ENCODE data around the gene PAPOLG. TPM values are rescaled to one million over a fixed set of nuclear protein-coding genes. Genes with fewer than 3 reads are reported as not detected.

The PAPOLG gene
- total RNA-seq, 1 donor from 2014 or later: 20.4 TPM

GRCh38 chr2:60794271-60794863 is 38.3 kb downstream of the PAPOLG start:
- DNase-seq (ENCODE audit: low read depth, low spot score): no peak
- Mint-ChIP-seq H3K4me3 (no peak overlapping the region), H3K9me3 (no peaks in the 10 kb centered on the region), H3K27ac (ENCODE audit: unreplicated experiment) (no peak overlapping the region), H3K36me3 (ENCODE audit: low read depth) (peaks cover 8% of the 10 kb centered on the region), H3K27me3 (ENCODE audit: low read depth) (no peaks in the 10 kb centered on the region), H3K4me1 (no peaks in the 10 kb centered on the region)
- TF ChIP-seq CTCF (conservative IDR thresholded peaks at IDR 0.05): peak; percentile 75

- Mint-ChIP-seq H3K4me1 (no peaks in the 10 kb centered on the region), H3K36me3 (ENCODE audit: low read depth) (peaks cover 7% of the 10 kb centered on the region), H3K27me3 (ENCODE audit: low read depth) (no peaks in the 10 kb centered on the region), H3K4me3 (no peak overlapping the region), H3K27ac (ENCODE audit: unreplicated experiment) (no peak overlapping the region), H3K9me3 (no peaks in the 10 kb centered on the region)
- no peak for DNase-seq (ENCODE audit: low read depth, low spot score)
- no peak for TF ChIP-seq CTCF (conservative IDR thresholded peaks at IDR 0.05)
These were observed 40.8 kb downstream of the PAPOLG start for GRCh38 chr2:60796573-60797509.

- H3K4me1 Mint-ChIP-seq: peaks cover 7% of the 10 kb centered on the region
- H3K9me3 Mint-ChIP-seq: no peaks in the 10 kb centered on the region
- no peaks in the 10 kb centered on the region for H3K27me3 Mint-ChIP-seq (ENCODE audit: low read depth)
- no peak overlapping the region for H3K4me3 Mint-ChIP-seq
- DNase-seq (ENCODE audit: low read depth, low spot score): no peak
- no peak for TF ChIP-seq CTCF (conservative IDR thresholded peaks at IDR 0.05)
- H3K36me3 Mint-ChIP-seq (ENCODE audit: low read depth): peaks cover under 1% of the 10 kb centered on the region
- H3K27ac Mint-ChIP-seq (ENCODE audit: unreplicated experiment): no peak overlapping the region
These were observed 48.4 kb downstream of the PAPOLG start for GRCh38 chr2:60804473-60804872.

GRCh38 chr2:60806595-60806987 is 50.5 kb downstream of the PAPOLG start:
- H3K9me3 Mint-ChIP-seq: no peaks in the 10 kb centered on the region
- H3K27ac Mint-ChIP-seq (ENCODE audit: unreplicated experiment): no peak overlapping the region
- no peaks in the 10 kb centered on the region for H3K27me3 Mint-ChIP-seq (ENCODE audit: low read depth)
- no peak for DNase-seq (ENCODE audit: low read depth, low spot score)
- no peak overlapping the region for H3K4me3 Mint-ChIP-seq
- H3K36me3 Mint-ChIP-seq (ENCODE audit: low read depth): no peaks in the 10 kb centered on the region
- peaks cover 7% of the 10 kb centered on the region for H3K4me1 Mint-ChIP-seq
- no peak for TF ChIP-seq CTCF (conservative IDR thresholded peaks at IDR 0.05)

GRCh38 chr2:60806988-60807681 is 51.1 kb downstream of the PAPOLG start:
- H3K36me3 Mint-ChIP-seq (ENCODE audit: low read depth): no peaks in the 10 kb centered on the region
- TF ChIP-seq CTCF (conservative IDR thresholded peaks at IDR 0.05): no peak
- H3K9me3 Mint-ChIP-seq: no peaks in the 10 kb centered on the region
- DNase-seq (ENCODE audit: low read depth, low spot score): no peak
- no peaks in the 10 kb centered on the region for H3K27me3 Mint-ChIP-seq (ENCODE audit: low read depth)
- no peak overlapping the region for H3K4me3 Mint-ChIP-seq
- peaks cover 7% of the 10 kb centered on the region for H3K4me1 Mint-ChIP-seq
- H3K27ac Mint-ChIP-seq (ENCODE audit: unreplicated experiment): no peak overlapping the region

All from neural crest cell (in vitro differentiated cells).